Measurements from ENCODE around the gene DLEC1.
"Not testable (repeated sequence)": the region's sequence is repeated elsewhere in the genome, so short reads cannot be mapped to it uniquely, and the experiment has no call there.

The DLEC1 gene

GRCh38 chr3:38046821-38047220 lies 7.8 kb downstream of the DLEC1 start:
- DNase-seq: no peak

GRCh38 chr3:38047896-38048295 lies 8.9 kb downstream of the DLEC1 start:
- no peak for DNase-seq

- no peak for DNase-seq
Observed at GRCh38 chr3:38049358-38050126, 10.5 kb downstream of the DLEC1 start.

GRCh38 chr3:38051131-38051530 lies 12.1 kb downstream of the DLEC1 start:
- no peak for DNase-seq

GRCh38 chr3:38053286-38053685 lies 14.3 kb downstream of the DLEC1 start:
- not testable (repeated sequence) for DNase-seq

- DNase-seq: not testable (repeated sequence)
Observed at GRCh38 chr3:38053813-38054498, 14.9 kb downstream of the DLEC1 start.

GRCh38 chr3:38054499-38055001 lies 15.5 kb downstream of the DLEC1 start:
- DNase-seq: no peak

GRCh38 chr3:38059148-38059547 lies 20.1 kb downstream of the DLEC1 start:
- no peak for DNase-seq

GRCh38 chr3:38059591-38059990 lies 20.6 kb downstream of the DLEC1 start:
- no peak for DNase-seq

- DNase-seq: no peak
Observed at GRCh38 chr3:38062809-38063208, 23.8 kb downstream of the DLEC1 start.

- DNase-seq: not testable (repeated sequence)
Observed at GRCh38 chr3:38064453-38064852, 25.4 kb downstream of the DLEC1 start.

- DNase-seq: peak; percentile 16
Observed at GRCh38 chr3:38067508-38068233, 28.7 kb downstream of the DLEC1 start.

- DNase-seq: no peak
Observed at GRCh38 chr3:38070013-38070412, 31.0 kb downstream of the DLEC1 start.

- not testable (repeated sequence) for DNase-seq
Observed at GRCh38 chr3:38077073-38077472, 38.1 kb downstream of the DLEC1 start.

GRCh38 chr3:38082296-38082695 lies 43.3 kb downstream of the DLEC1 start:
- DNase-seq: not testable (repeated sequence)

- DNase-seq: not testable (repeated sequence)
Observed at GRCh38 chr3:38083254-38083653, 44.2 kb downstream of the DLEC1 start.

- DNase-seq: no peak
Observed at GRCh38 chr3:38083871-38084333, 44.9 kb downstream of the DLEC1 start.

GRCh38 chr3:38084334-38085310 lies 45.6 kb downstream of the DLEC1 start:
- no peak for DNase-seq

GRCh38 chr3:38085311-38085942 lies 46.4 kb downstream of the DLEC1 start:
- DNase-seq: no peak

GRCh38 chr3:38085943-38086324 lies 46.9 kb downstream of the DLEC1 start:
- DNase-seq: no peak

- DNase-seq: no peak
Observed at GRCh38 chr3:38086496-38086895, 47.5 kb downstream of the DLEC1 start.

GRCh38 chr3:38087278-38087677 lies 48.3 kb downstream of the DLEC1 start:
- not testable (repeated sequence) for DNase-seq
